CD4-positive, alpha-beta T cell treated with Interleukin-17A for 4 hours (primary cell): ENCODE data around the gene C1orf159.
"Not testable (repeated sequence)": the region's sequence is repeated elsewhere in the genome, so short reads cannot be mapped to it uniquely, and the experiment has no call there.

Source experiments
- DNase-seq: peaks from one replicate; pipeline ENCODE4 v3.0.0-alpha.2; 2020; ENCODE audit warnings: mixed read lengths

The C1orf159 gene

GRCh38 chr1:1079408-1080121, 36.3 kb downstream of the C1orf159 start:
- peak; percentile 40 for DNase-seq

GRCh38 chr1:1077396-1077795, 38.5 kb downstream of the C1orf159 start:
- DNase-seq = not testable (repeated sequence)

- DNase-seq = no peak
These were observed 40.5 kb downstream of the C1orf159 start for GRCh38 chr1:1075148-1075935.

- DNase-seq = no peak
These were observed 41.2 kb downstream of the C1orf159 start for GRCh38 chr1:1074631-1075147.

GRCh38 chr1:1073743-1074587, 41.9 kb downstream of the C1orf159 start, which contains the start of gene RNF223:
TSS of gene RNF223 (minus strand) at chr1:1074306. CDS start at chr1:1072566, 1,740 bp downstream.
- no peak for DNase-seq

GRCh38 chr1:1072849-1073742, 42.8 kb downstream of the C1orf159 start:
- no peak for DNase-seq

GRCh38 chr1:1072299-1072848, 43.5 kb downstream of the C1orf159 start:
- DNase-seq = no peak

GRCh38 chr1:1071486-1072298, 44.2 kb downstream of the C1orf159 start:
- no peak for DNase-seq

GRCh38 chr1:1069711-1070676, 45.9 kb downstream of the C1orf159 start:
- DNase-seq = no peak

GRCh38 chr1:1069056-1069710, 46.7 kb downstream of the C1orf159 start:
- DNase-seq = peak; percentile 93

- DNase-seq = peak; percentile 79
These were observed 47.3 kb downstream of the C1orf159 start for GRCh38 chr1:1068517-1069055.

GRCh38 chr1:1067860-1068516, 47.9 kb downstream of the C1orf159 start:
- no peak for DNase-seq

GRCh38 chr1:1067284-1067859, 48.5 kb downstream of the C1orf159 start:
- DNase-seq = no peak

- DNase-seq = peak; percentile 15
These were observed 49.2 kb downstream of the C1orf159 start for GRCh38 chr1:1066403-1067283.

GRCh38 chr1:1065940-1066304, 50.0 kb downstream of the C1orf159 start:
- not testable (repeated sequence) for DNase-seq

GRCh38 chr1:1065265-1065939, 50.5 kb downstream of the C1orf159 start:
- no peak for DNase-seq
